Right lobe of liver (tissue), 6 donors: Measurements from ENCODE around the gene YIPF7. TPM values are rescaled to one million over a fixed set of nuclear protein-coding genes. Genes with fewer than 3 reads are reported as not detected.

ENCODE experiments used
- ATAC-seq, 4 donors: fragments of 200-7000 bp; cut with Tn5 transposase; one replicate each; pipeline ENCODE4 v1.9.1; 2020; ENCODE audit warnings: mild to moderate bottlenecking in 4 of 4, moderate library complexity in 4 of 4
- DNase-seq, 3 donors: peaks; one replicate each; pipeline ENCODE4 v3.0.0-alpha.2; 2020
- H3K27ac ChIP-seq, 3 donors: fragments of 200-600 bp; one replicate each; pipeline ENCODE4 v1.8.0; 2022
- H3K27me3 ChIP-seq, 2 donors: fragments of 200-600 bp; one replicate each; pipeline ENCODE4 v1.8.0; 2022
- H3K36me3 ChIP-seq, 4 donors: fragments of 200-600 bp; sonication (generic) in 1 of 4; one replicate each; pipeline versions ENCODE4 v1.5.1 to v1.8.0; 2017 to 2022; ENCODE audit warnings: control low read depth in 1 of 4
- H3K4me1 ChIP-seq, 4 donors: fragments of 200-600 bp; sonication (generic) in 1 of 4; one replicate each; pipeline versions ENCODE4 v1.5.1 to v1.8.0; 2017 to 2022; ENCODE audit warnings: control low read depth in 1 of 4
- H3K4me3 ChIP-seq, 3 donors: fragments of 200-600 bp; one replicate each; pipeline ENCODE4 v1.8.0; 2022
- H3K9me3 ChIP-seq, 4 donors: fragments of 200-600 bp; sonication (generic) in 1 of 4; one replicate each; pipeline versions ENCODE4 v1.5.1 to v1.8.0; 2017 to 2022; ENCODE audit warnings: control low read depth in 1 of 4
- POLR2A ChIP-seq: fragments of 450-650 bp; IDR thresholded peaks from one replicate; pipeline ENCODE4 v1.6.1; 2017; ENCODE audit warnings: antibody characterized with exemption, mild to moderate bottlenecking
- WGBS: methylation state at CpG from one replicate; pipeline ENCODE4 v1.1.6; 2018; ENCODE audit warnings: low coverage, low lambda C conversion rate; ENCODE audit not compliant: insufficient coverage; ENCODE audit errors: missing lambda C conversion rate; 5-methylcytosine and 5-hydroxymethylcytosine counted together
- intact Hi-C, 2 donors: fragments of 100-400 bp; cut with DNase I; formaldehyde crosslinking; loops; one replicate each; pipeline versions ENCODE4 v1.11.2 to v1.14.1; 2022
- total RNA-seq, 6 experiments: library from RNA; depleted of rRNA in 2 of 6; stranded (reverse); fragments of >200 nt in 2 of 6; fragmentation: NEBNext Ultra II Directional in 3 of 6; extraction: Animal tissue kit (Norgen Biotek cat#: 25700) in 3 of 6; gene quantifications; one replicate each; pipeline versions ENCODE4 v1.1.0 to v1.2.4, GENCODE V29; 2016 to 2023
- TF ChIP-seq, protein P1 (sequence below), 4 donors: fragments of 200-600 bp in 3 of 4; fragments of 450-650 bp in 1 of 4; IDR thresholded peaks; one replicate each; pipeline versions ENCODE4 v1.5.1 to v1.8.0; 2016 to 2022; ENCODE audit warnings: antibody characterized with exemption in 4 of 4, mild to moderate bottlenecking in 2 of 4
- donor health status: DM: no; HTN: yes; CAD: no.
- donor health status: DM: no; HTN: no; CAD: no.
- donor health status: DM: no; HTN: no; CAD: no.
- donor health status: DM: no; HTN: yes; CAD: no.
- donor health status: DM: no; HTN: yes; CAD: no.

YIPF7 gene
- total RNA-seq, 6 experiments from 2014 or later = not detected

DNA sequence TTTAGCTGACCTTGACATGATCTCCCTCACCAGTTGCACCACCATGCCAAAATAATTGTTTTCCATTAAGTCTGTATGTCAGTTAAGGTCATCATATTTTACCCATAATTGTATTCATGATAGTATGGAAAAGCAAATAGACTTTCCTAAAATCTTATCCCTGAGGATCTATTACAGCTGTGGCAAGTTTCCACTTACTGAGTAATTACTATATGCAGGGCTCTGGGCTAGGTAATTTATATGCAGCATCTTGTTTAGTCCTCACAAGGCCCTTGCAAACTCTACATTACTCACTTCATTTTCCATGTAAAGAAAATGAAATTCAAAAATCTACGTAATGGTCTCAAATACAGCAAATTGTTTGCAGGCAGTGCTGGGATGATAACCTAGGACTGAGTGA lies 34.8 kb downstream of the YIPF7 start:
- H3K9me3 ChIP-seq = no peaks in the 10 kb centered on the region
- intact Hi-C loops = no loop called here
- no peak for TF ChIP-seq POLR2A
- TF ChIP-seq, protein P1, sequence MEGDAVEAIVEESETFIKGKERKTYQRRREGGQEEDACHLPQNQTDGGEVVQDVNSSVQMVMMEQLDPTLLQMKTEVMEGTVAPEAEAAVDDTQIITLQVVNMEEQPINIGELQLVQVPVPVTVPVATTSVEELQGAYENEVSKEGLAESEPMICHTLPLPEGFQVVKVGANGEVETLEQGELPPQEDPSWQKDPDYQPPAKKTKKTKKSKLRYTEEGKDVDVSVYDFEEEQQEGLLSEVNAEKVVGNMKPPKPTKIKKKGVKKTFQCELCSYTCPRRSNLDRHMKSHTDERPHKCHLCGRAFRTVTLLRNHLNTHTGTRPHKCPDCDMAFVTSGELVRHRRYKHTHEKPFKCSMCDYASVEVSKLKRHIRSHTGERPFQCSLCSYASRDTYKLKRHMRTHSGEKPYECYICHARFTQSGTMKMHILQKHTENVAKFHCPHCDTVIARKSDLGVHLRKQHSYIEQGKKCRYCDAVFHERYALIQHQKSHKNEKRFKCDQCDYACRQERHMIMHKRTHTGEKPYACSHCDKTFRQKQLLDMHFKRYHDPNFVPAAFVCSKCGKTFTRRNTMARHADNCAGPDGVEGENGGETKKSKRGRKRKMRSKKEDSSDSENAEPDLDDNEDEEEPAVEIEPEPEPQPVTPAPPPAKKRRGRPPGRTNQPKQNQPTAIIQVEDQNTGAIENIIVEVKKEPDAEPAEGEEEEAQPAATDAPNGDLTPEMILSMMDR (IDR thresholded peaks at IDR 0.05) = no peak
- ATAC-seq (no peak), DNase-seq (no peak)
- H3K4me3 ChIP-seq = no peak overlapping the region
- no peaks in the 10 kb centered on the region for H3K4me1 ChIP-seq
- no peaks in the 10 kb centered on the region for H3K36me3 ChIP-seq
- no peak overlapping the region for H3K27ac ChIP-seq
- no peaks in the 10 kb centered on the region for H3K27me3 ChIP-seq
- 50% methylated on average over 1 of the region's 1 CpG for WGBS

DNA sequence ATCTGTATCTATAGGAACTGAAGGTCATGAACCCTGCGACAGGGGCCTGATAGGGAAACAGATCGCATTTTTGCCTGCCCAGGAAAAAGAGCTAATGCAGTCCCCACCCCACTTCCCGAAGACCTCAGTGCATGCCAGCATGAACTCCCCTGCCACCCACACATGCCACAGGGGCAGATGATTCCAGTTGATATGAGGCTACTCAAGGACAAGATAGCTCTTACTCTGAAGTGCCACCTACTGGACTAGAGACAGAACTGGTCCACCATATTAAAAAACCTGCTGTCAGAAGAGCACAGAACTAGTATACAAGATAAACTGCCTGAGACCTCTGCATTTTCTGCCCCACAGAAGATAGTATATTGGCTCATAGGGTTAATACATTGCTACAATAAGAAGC lies 68.0 kb downstream of the YIPF7 start:
- intact Hi-C loops = no loop called here
- 53% methylated on average over 2 of the region's 3 CpGs for WGBS
- TF ChIP-seq, protein P1 (IDR thresholded peaks at IDR 0.05) = no peak
- TF ChIP-seq POLR2A = no peak
- Histone ChIP-seq H3K27ac (no peak overlapping the region), H3K4me3 (no peak overlapping the region), H3K9me3 (no peaks in the 10 kb centered on the region), H3K27me3 (no peaks in the 10 kb centered on the region), H3K4me1 (no peaks in the 10 kb centered on the region), H3K36me3 (no peaks in the 10 kb centered on the region)
- no peak for DNase-seq
- no peak for ATAC-seq

DNA sequence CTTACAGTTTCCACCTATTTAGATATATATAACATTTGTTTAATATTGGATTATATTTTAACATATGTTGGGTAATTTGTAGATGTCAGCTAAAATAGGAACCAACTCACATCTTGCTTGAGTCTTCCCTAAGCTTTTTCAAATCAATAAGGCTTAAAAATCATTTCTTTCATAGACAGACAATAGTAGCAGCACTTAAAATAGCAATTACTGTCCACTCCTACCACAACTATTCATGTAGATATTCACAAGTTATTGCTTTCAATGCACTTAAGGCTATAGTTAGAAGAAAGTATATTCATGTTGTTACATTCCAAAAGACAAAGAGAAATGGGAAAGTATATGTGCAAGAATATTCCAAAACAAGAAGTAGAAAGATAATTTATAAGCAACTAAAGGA lies 71.2 kb downstream of the YIPF7 start:
- H3K9me3 ChIP-seq = no peaks in the 10 kb centered on the region
- H3K27me3 ChIP-seq = no peaks in the 10 kb centered on the region
- no peak for DNase-seq
- H3K36me3 ChIP-seq = no peaks in the 10 kb centered on the region
- no peak for TF ChIP-seq POLR2A
- TF ChIP-seq, protein P1 (IDR thresholded peaks at IDR 0.05) = no peak
- intact Hi-C loops = no loop called here
- H3K27ac ChIP-seq = no peak overlapping the region
- H3K4me1 ChIP-seq = no peaks in the 10 kb centered on the region
- no peak for ATAC-seq
- H3K4me3 ChIP-seq = no peak overlapping the region

DNA sequence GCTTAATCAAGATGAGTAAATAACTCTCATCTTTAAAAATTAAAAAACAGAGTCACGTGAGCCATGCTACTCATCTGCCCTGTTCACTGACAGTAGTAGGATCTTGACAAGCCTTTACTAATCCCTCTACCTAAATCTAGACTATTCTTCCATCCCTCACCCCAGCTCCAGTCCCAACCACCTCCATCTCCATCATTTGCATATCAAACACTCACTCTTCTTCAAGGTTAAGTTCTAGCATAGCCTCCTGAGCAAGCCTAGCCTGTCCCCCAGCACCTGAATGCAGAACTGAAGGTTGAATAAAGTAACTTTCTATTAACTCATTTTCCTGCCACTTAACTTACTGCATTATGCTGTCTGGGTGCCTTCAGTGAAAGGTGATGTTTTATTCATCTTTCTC lies 72.5 kb downstream of the YIPF7 start:
- H3K36me3 ChIP-seq = no peaks in the 10 kb centered on the region
- 21% methylated on average over 1 of the region's 1 CpG for WGBS
- TF ChIP-seq, protein P1 (IDR thresholded peaks at IDR 0.05) = no peak
- no peak for TF ChIP-seq POLR2A
- intact Hi-C loops = no loop called here
- no peak overlapping the region for H3K4me3 ChIP-seq
- no peaks in the 10 kb centered on the region for H3K4me1 ChIP-seq
- no peak overlapping the region for H3K27ac ChIP-seq
- H3K9me3 ChIP-seq = no peaks in the 10 kb centered on the region
- no peaks in the 10 kb centered on the region for H3K27me3 ChIP-seq
- ATAC-seq (no peak), DNase-seq (no peak)

Other genes starting within 250 kb of the YIPF7 start
- gene KCTD8, start 202.8 kb downstream of the YIPF7 start, total RNA-seq = not detected
- gene GUF1, start 26.8 kb upstream of the YIPF7 start, total RNA-seq = 10 to 100 TPM in 4 of 6 experiments, 1 to 10 TPM in 2; 8.8 to 17.2 (median 11.2) TPM
- 1 to 10 TPM; 1.3 to 3.5 (median 2.0) TPM for gene GNPDA2, start 74.9 kb upstream of the YIPF7 start, total RNA-seq